ENCODE data around the gene APBB2. TPM values are rescaled to one million over a fixed set of nuclear protein-coding genes. Genes with fewer than 3 reads are reported as not detected.
"Not testable (repeated sequence)": the region's sequence is repeated elsewhere in the genome, so short reads cannot be mapped to it uniquely, and the experiment has no call there.

The APBB2 gene
- polyA plus RNA-seq, 1 donor = 67.7 TPM

- no peak for DNase-seq
These were observed 276.0 kb downstream of the APBB2 start for GRCh38 chr4:40938337-40938736.

GRCh38 chr4:40937140-40937725 lies 277.1 kb downstream of the APBB2 start:
- no peak for DNase-seq

- DNase-seq = no peak
These were observed 279.7 kb downstream of the APBB2 start for GRCh38 chr4:40934676-40935075.

GRCh38 chr4:40933272-40934053 lies 280.9 kb downstream of the APBB2 start:
- no peak for DNase-seq

GRCh38 chr4:40931841-40932240 lies 282.5 kb downstream of the APBB2 start:
- no peak for DNase-seq

GRCh38 chr4:40931238-40931637 lies 283.1 kb downstream of the APBB2 start:
- DNase-seq = no peak

GRCh38 chr4:40927074-40927473 lies 287.3 kb downstream of the APBB2 start:
- no peak for DNase-seq

GRCh38 chr4:40924793-40925117 lies 289.6 kb downstream of the APBB2 start:
- DNase-seq = no peak

- no peak for DNase-seq
These were observed 290.1 kb downstream of the APBB2 start for GRCh38 chr4:40924096-40924792.

- DNase-seq = no peak
These were observed 290.8 kb downstream of the APBB2 start for GRCh38 chr4:40923316-40924095.

- DNase-seq = not testable (repeated sequence)
These were observed 294.4 kb downstream of the APBB2 start for GRCh38 chr4:40919976-40920375.

GRCh38 chr4:40918330-40918729 lies 296.0 kb downstream of the APBB2 start:
- no peak for DNase-seq

- no peak for DNase-seq
These were observed 297.5 kb downstream of the APBB2 start for GRCh38 chr4:40916880-40917279.

GRCh38 chr4:40916218-40916555 lies 298.2 kb downstream of the APBB2 start:
- DNase-seq = no peak

GRCh38 chr4:40915318-40916217 lies 298.8 kb downstream of the APBB2 start:
- DNase-seq = peak; percentile 38

- no peak for DNase-seq
These were observed 301.7 kb downstream of the APBB2 start for GRCh38 chr4:40912460-40913184.

GRCh38 chr4:40910706-40911105 lies 303.6 kb downstream of the APBB2 start:
- DNase-seq = no peak

GRCh38 chr4:40909363-40909876 lies 304.9 kb downstream of the APBB2 start:
- DNase-seq = no peak

GRCh38 chr4:40908702-40909362 lies 305.5 kb downstream of the APBB2 start:
- peak; percentile 65 for DNase-seq

GRCh38 chr4:40908297-40908696 lies 306.0 kb downstream of the APBB2 start:
- DNase-seq = no peak

Measured in left kidney (tissue), 2 donors.